GM19351 (cell line): Measurements from ENCODE around the gene EXD3.
"Not testable (repeated sequence)": the region's sequence is repeated elsewhere in the genome, so short reads cannot be mapped to it uniquely, and the experiment has no call there.

ENCODE experiments used
- ATAC-seq: cut with Tn5 transposase; IDR thresholded peaks from one replicate; pipeline ENCODE4 v1.9.1; 2021; ENCODE audit warnings: mild to moderate bottlenecking, moderate library complexity; ENCODE audit not compliant: unreplicated experiment

Gene EXD3

DNA sequence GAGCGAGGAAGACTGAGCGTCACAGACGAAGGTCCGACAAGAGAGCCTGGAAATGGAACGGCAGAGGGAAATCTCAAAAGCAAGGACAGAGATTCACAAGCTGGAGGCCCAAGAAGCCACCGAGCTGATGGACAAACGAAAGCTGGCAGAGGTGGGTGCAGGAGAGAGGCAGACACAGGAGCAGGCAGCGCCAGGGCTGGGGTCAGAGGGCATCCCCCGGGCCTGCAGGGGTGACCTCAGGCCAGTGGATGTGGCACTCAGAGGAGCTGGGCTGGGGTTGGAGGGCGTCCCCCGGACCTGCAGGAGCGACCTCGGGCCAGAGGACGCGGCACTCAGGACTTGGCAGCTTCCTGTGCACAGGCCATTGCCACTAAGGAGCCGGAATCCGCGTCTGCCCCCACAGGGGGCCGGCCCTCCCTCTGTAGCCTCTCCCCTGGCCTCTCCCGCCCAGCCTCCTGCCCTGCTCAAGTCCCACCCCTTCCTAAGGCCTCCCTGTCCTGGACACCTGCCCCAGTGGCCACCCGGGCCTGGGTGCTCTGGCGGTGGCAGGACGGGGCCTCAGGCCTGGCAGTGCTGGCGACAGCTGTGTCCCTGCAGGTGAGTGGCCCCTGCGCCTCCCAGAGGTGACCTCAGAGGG lies 40.4 kb downstream of the EXD3 start:
- ATAC-seq, result no peak

- no peak for ATAC-seq
Measured at GRCh38 chr9:137381501-137382443, 41.2 kb downstream of the EXD3 start.

GRCh38 chr9:137380606-137381005 lies 42.4 kb downstream of the EXD3 start:
- ATAC-seq, result no peak

- no peak for ATAC-seq
Measured at GRCh38 chr9:137380171-137380570, 42.8 kb downstream of the EXD3 start.

DNA sequence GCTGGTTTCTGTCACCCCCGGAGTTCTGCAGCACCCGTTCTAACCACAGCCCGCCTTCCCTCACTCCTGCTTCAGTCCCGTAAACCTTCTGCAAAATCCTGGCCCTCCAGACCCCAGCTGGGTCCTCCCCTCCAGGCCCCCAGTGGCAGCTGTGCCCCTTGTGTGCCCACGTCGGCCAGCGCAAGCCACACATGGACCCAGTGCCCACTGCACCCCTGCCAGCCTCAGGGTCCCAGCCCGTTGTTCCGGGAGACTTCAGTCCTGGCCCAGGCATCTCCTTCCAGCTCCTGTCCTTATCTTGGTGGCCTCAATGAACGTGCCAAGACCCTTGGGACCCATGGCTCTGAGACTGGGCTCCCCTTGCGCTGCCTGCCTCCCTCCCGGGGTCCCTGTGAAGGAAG lies 43.2 kb downstream of the EXD3 start:
- ATAC-seq, result no peak

DNA sequence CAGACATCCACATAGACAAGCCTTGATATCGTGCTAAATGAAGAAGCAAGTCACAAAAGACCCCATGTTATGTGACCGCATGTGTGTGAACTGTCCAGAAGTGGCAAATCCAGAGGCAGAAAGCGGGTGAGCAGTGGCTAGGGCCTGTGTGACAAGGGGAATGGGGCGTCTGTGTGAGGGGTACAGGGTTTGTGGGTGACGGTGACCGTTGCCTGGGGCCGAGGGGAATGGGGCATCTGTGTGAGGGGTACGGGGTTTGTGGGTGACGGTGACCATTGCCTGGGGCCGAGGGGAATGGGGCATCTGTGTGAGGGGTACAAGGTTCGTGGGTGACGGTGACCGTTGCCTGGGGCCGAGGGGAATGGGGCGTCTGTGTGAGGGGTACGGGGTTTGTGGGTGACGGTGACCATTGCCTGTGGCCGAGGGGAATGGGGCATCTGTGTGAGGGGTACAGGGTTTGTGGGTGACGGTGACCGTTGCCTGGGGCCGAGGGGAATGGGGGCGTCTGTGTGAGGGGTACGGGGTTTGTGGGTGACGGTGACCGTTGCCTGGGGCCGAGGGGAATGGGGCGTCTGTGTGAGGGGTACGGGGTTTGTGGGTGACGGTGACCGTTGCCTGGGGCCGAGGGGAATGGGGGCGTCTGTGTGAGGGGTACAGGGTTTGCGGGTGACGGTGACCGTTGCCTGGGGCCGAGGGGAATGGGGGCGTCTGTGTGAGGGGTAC lies 44.1 kb downstream of the EXD3 start:
- not testable (repeated sequence) for ATAC-seq

DNA sequence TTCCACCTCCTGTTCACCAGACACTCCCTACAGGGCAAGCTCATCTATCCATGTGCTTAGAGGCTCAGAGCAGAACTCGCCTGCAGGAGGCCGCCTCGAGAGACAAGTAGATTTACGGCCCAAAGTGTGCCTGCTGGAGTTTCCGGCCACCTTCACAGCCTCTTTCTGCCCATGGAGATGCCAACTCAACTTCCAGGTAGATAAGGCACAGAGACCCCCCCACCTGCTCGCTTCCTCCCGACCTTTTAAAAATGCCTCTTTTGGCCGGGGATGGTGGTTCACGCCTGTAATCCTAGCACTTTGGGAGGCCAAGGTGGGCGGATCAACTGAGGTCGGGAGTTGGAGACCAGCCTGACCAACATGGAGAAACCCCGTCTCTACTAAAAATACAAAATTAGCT lies 46.6 kb downstream of the EXD3 start:
- ATAC-seq, result no peak

GRCh38 chr9:137375321-137376058 lies 47.5 kb downstream of the EXD3 start:
- ATAC-seq, result no peak

- no peak for ATAC-seq
Measured at GRCh38 chr9:137374131-137374845, 48.7 kb downstream of the EXD3 start.

- no peak for ATAC-seq
Measured at GRCh38 chr9:137373611-137373980, 49.4 kb downstream of the EXD3 start.

DNA sequence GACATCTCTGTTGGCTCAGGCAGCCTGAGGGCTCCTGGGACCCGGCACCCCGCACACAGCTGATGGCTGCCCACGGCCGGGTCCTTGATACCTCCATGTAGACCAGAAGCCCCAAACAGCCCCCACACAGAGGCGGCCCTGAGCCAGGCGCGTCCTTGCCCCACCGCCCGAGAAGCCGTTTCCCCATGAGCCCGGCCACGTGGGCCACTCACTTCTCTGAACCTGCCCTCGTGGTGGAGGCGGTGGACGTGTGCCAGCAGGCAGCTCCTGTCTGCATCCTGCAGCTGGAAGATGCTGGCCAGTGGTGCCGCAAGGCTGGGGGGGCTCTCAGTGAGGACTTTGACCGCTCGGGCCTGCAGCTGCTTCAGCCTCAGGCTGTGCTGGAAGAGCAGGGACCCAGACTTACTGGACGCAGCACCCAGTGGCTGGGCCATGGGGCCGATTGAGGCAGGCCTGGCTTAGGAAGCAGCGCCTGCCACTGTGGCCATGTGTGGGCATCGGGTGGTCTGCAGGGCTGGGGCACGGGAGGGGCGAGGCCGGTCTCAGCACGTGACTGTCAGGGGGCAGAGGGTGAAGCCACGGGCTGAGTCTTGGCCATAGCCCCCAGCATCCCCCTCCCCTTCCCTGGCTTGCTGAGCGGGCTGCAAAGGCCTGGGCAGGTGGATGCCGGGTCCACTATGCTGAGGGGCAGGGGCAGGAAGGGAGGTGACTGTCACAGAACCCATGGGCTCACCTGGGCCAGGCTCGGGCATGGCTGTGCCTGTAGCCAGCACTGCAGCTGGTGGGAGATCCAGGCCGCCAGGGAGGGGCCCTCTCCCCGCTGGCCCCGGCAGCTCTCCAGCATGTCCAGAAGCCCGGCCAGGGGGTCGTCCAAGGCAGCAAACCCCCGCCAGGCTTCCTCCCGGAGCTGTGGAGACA lies 50.0 kb downstream of the EXD3 start:
- ATAC-seq, result no peak

GRCh38 chr9:137371946-137372651 lies 50.9 kb downstream of the EXD3 start:
- ATAC-seq, result no peak

DNA sequence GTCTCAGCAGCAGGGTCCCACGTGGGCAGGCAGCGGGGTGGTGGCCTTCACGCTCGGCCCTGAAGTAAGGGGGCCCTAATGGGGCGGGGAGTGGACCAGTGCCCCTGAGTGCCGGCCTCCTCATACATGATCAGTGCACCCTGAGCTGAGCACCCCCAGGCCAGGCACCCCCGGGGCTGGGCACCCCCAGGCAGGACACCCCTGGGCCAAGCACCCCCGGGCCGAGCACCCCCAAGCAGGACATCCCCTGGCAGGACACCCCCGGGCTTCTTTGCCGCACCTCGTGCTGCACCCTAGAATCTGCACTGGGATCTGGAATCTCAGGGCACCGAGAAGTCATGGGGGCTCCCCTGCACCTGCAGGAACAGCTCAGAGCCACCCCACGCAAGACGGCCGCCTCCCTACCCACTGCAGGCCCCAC lies 51.4 kb downstream of the EXD3 start:
- ATAC-seq, result no peak

- ATAC-seq, result no peak
Measured at GRCh38 chr9:137370865-137371520, 52.0 kb downstream of the EXD3 start.

GRCh38 chr9:137369911-137370764 lies 52.8 kb downstream of the EXD3 start:
- ATAC-seq, result no peak

GRCh38 chr9:137369061-137369787 lies 53.7 kb downstream of the EXD3 start:
- ATAC-seq, result no peak
